ENCODE data around the gene CBL. TPM values are rescaled to one million over a fixed set of nuclear protein-coding genes. Genes with fewer than 3 reads are reported as not detected.

The CBL gene
- total RNA-seq, 4 donors from 2014 or later = 11.1 to 20.6 (median 15.9) TPM

DNA sequence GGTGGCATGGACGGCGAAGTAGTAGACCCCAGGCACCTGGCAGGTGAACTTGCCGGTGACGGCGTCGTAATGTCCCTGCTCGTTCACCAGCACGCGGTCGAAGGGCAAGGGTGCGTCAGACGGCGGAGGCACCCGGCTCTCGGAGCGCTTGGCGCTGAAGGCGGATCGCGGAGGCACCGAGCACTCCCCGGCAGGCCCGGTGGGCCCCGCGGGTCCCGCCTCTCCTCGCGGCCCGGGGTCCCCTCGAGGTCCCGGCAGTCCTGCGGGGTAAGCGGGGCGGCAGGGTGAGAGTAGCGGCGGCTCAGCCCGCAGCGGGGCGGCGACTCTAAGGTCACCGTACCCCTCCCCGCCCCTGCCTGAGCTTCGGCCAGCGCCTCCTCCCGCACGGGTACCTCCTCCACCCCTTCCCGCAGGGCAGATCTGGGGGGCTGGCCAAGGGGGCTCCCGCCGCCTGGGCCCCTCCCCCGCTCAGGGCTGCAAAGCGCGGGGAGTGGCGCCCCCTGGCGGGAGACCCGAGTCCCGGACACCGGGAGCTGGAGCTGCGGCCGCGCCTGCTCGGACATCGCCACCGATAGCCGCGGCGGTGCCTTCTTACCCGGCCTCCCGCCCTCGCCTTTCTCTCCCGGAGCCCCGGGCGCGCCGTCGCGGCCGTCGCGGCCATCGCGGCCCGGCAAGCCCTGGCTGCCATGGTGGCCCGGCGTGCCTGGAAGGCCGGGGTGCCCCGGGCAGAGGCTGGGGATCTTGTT, 133.6 kb downstream of the CBL start:
- Histone ChIP-seq H3K9me3 (no peaks in the 10 kb centered on the region), H3K27me3 (peaks cover 0 to 5% of the 10 kb centered on the region in 2 donors), H3K36me3 (no peaks in the 10 kb centered on the region), H3K4me1 (peaks cover 3 to 69% (median 22%) of the 10 kb centered on the region in 4 donors), H3K27ac (peak overlapping the region; percentile 63 to 90 (median 74)), H3K4me3 (peak overlapping the region; percentile 36 to 59 (median 48))
- DNase-seq = peak in 2 of 3 donors; percentile 73 to 81
- peak in 1 of 2 donors; percentile 13 for TF ChIP-seq POLR2A (IDR thresholded peaks at IDR 0.05)
- TF ChIP-seq, protein P1, sequence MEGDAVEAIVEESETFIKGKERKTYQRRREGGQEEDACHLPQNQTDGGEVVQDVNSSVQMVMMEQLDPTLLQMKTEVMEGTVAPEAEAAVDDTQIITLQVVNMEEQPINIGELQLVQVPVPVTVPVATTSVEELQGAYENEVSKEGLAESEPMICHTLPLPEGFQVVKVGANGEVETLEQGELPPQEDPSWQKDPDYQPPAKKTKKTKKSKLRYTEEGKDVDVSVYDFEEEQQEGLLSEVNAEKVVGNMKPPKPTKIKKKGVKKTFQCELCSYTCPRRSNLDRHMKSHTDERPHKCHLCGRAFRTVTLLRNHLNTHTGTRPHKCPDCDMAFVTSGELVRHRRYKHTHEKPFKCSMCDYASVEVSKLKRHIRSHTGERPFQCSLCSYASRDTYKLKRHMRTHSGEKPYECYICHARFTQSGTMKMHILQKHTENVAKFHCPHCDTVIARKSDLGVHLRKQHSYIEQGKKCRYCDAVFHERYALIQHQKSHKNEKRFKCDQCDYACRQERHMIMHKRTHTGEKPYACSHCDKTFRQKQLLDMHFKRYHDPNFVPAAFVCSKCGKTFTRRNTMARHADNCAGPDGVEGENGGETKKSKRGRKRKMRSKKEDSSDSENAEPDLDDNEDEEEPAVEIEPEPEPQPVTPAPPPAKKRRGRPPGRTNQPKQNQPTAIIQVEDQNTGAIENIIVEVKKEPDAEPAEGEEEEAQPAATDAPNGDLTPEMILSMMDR (IDR thresholded peaks at IDR 0.05) = peak in 5 of 6 experiments; percentile 45 to 88 (median 80)

- peak in 2 of 3 donors; percentile 69 to 71 for DNase-seq
- Histone ChIP-seq H3K27ac (peak within 1 kb of the TSS; percentile 63 to 90 (median 74)), H3K36me3 (no peaks in the 10 kb centered on the region), H3K27me3 (peaks cover 0 to 5% of the 10 kb centered on the region in 2 donors), H3K4me3 (peak within 1 kb of the TSS; percentile 36 to 59 (median 48)), H3K9me3 (no peaks in the 10 kb centered on the region), H3K4me1 (peaks cover 3 to 61% (median 17%) of the 10 kb centered on the region in 4 donors)
- TF ChIP-seq POLR2A (IDR thresholded peaks at IDR 0.05) = no peak
- TF ChIP-seq, protein P1 (IDR thresholded peaks at IDR 0.05) = no peak
These were observed 134.4 kb downstream of the CBL start, which contains the start of gene C1QTNF5 for GRCh38 chr11:119340335-119341221. C1QTNF5 (minus strand) TSS chr11:119340883; CDS start chr11:119340397, 486 bp downstream.

DNA sequence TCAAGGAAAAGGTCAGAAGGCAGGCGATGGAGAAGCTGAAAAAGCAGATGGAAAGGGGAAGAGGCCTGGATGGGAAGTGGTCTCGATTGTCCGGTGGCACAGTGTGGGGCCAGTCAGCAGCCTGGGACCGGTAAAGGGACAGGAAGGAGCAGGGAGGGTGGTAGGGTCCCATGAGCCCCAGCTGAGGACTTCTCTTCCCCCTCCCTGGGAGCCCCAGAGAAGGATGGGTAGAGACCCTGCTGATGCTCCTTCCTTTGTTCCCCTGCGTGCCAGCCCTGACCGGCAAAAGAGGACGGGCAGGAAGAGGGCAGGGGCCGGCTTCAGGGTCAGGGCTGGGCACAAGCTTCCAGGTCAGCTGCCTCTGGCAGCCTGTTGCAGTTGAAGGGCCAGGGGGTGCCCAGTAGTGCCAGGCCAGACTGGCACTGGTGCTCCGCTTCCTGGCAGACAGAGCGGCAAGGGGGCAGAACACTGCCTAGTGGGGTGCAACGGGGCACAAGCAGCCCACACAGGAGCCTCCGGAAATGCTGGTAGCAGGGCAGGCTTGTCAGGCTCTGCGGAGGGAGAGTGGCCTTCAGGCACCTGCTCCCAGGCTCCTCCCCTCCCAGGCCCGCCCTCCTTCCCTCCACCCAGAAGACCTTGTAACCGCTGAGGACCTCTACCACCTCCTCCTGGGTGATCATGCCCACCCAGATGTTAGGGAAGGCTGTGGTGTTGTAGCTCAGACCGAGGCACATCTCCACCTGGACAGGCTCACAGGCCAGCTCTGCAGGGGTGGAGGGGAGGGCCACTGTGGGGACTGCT, 135.3 kb downstream of the CBL start:
- Histone ChIP-seq H3K9me3 (no peaks in the 10 kb centered on the region), H3K27ac (peak overlapping the region in 3 of 4 donors; percentile 71 to 90 (median 78)), H3K4me3 (no peak overlapping the region), H3K36me3 (no peaks in the 10 kb centered on the region), H3K27me3 (peaks cover 0 to 5% of the 10 kb centered on the region in 2 donors), H3K4me1 (peaks cover 3 to 53% (median 17%) of the 10 kb centered on the region in 4 donors)
- DNase-seq = peak in 1 of 3 donors; percentile 52
- TF ChIP-seq POLR2A (IDR thresholded peaks at IDR 0.05) = no peak
- TF ChIP-seq, protein P1 (IDR thresholded peaks at IDR 0.05) = no peak

DNA sequence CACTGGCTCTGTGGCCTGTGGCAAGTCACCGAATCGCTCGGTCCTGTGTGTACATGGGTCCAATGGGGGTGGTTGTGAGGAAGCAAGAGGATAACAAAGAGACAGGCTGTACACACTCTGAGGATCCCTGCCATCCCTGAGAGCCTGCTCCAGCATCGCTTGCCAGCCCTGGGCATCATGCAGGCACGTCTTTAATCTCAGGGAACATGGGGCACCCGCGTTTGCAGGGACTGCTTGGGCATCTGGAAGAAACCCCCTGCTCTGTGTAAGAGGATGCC, 135.8 kb downstream of the CBL start:
- Histone ChIP-seq H3K4me3 (no peak overlapping the region), H3K4me1 (peaks cover 3 to 48% (median 17%) of the 10 kb centered on the region in 4 donors), H3K9me3 (no peaks in the 10 kb centered on the region), H3K27me3 (peaks cover 0 to 5% of the 10 kb centered on the region in 2 donors), H3K27ac (no peak overlapping the region), H3K36me3 (no peaks in the 10 kb centered on the region)
- DNase-seq = no peak
- TF ChIP-seq POLR2A (IDR thresholded peaks at IDR 0.05) = no peak

GRCh38 chr11:119342362-119343130, 136.4 kb downstream of the CBL start:
- no peak overlapping the region for H3K4me3 ChIP-seq
- no peak for DNase-seq
- H3K4me1 ChIP-seq = peaks cover 3 to 42% (median 17%) of the 10 kb centered on the region in 4 donors
- peaks cover 0 to 5% of the 10 kb centered on the region in 2 donors for H3K27me3 ChIP-seq
- no peak overlapping the region for H3K27ac ChIP-seq
- TF ChIP-seq, protein P1 (IDR thresholded peaks at IDR 0.05) = no peak
- TF ChIP-seq POLR2A (IDR thresholded peaks at IDR 0.05) = no peak
- H3K9me3 ChIP-seq = no peaks in the 10 kb centered on the region
- no peaks in the 10 kb centered on the region for H3K36me3 ChIP-seq
